Body of pancreas (tissue), 4 donors: ENCODE data around the gene LPAR2. TPM values are rescaled to one million over a fixed set of nuclear protein-coding genes. Genes with fewer than 3 reads are reported as not detected.

Source experiments
- ATAC-seq: fragments of 150-250 bp; one replicate; pipeline ENCODE4 v1.9.1; 2016
- DNase-seq, 4 donors: peaks; one replicate each; pipeline ENCODE4 v3.0.0-alpha.2; 2019
- H3K27ac ChIP-seq, 4 donors: fragments of 200-600 bp; sonication (generic); 1 replicate in 3 of 4; 2 replicates in 1 of 4; pipeline versions ENCODE4 v1.5.1 to v1.6.1; 2016 to 2019; ENCODE audit warnings: mild to moderate bottlenecking in 1 of 4, mixed read lengths in 1 of 4, moderate library complexity in 1 of 4
- H3K27me3 ChIP-seq, 2 donors: fragments of 200-600 bp; sonication (generic); one replicate each; pipeline ENCODE4 v1.6.0; 2016; ENCODE audit warnings: mild to moderate bottlenecking in 1 of 2
- H3K36me3 ChIP-seq, 2 donors: fragments of 200-600 bp; sonication (generic); replicated peaks in 1 of 2; 2 replicates each; pipeline ENCODE4 v1.5.1; 2016; ENCODE audit warnings: low read depth in 2 of 2; ENCODE audit not compliant: insufficient read depth in 1 of 2
- H3K4me1 ChIP-seq: fragments of 200-600 bp; sonication (generic); one replicate; pipeline ENCODE4 v1.6.0; 2016
- H3K4me3 ChIP-seq, 2 donors: fragments of 200-600 bp; sonication (generic); 1 replicate in 1 of 2; 2 replicates in 1 of 2; pipeline ENCODE4 v1.5.1; 2016 to 2019
- H3K9me3 ChIP-seq, 3 donors: fragments of 200-600 bp; sonication (generic); 1 replicate in 2 of 3; 2 replicates in 1 of 3; pipeline ENCODE4 v1.5.1; 2016
- CTCF ChIP-seq, 7 experiments: fragments of 450-650 bp in 4 of 7; fragments of 200-600 bp in 3 of 7; sonication (generic) in 3 of 7; IDR thresholded peaks; one replicate each; pipeline ENCODE4 v1.5.1; 2016 to 2019; ENCODE audit warnings: antibody characterized with exemption in 7 of 7
- POLR2A ChIP-seq, 3 donors: fragments of 450-650 bp; IDR thresholded peaks; one replicate each; pipeline ENCODE4 v1.6.1; 2016; ENCODE audit warnings: antibody characterized with exemption in 3 of 3, mild to moderate bottlenecking in 2 of 3
- WGBS, 2 donors: methylation state at CpG; one replicate each; pipeline ENCODE4 v1.1.5; 2017; 5-methylcytosine and 5-hydroxymethylcytosine counted together
- intact Hi-C: fragments of 100-400 bp; cut with DNase I; formaldehyde crosslinking; loops from one replicate; pipeline ENCODE4 v1.15.1; 2023
- total RNA-seq, 2 donors: library from RNA; depleted of rRNA; stranded (reverse); fragments of >200 nt; gene quantifications; one replicate each; pipeline ENCODE4 v1.1.0, GENCODE V29; 2016

The LPAR2 gene
- total RNA-seq, 2 donors from 2014 or later = 14.3 to 20.8 TPM

DNA sequence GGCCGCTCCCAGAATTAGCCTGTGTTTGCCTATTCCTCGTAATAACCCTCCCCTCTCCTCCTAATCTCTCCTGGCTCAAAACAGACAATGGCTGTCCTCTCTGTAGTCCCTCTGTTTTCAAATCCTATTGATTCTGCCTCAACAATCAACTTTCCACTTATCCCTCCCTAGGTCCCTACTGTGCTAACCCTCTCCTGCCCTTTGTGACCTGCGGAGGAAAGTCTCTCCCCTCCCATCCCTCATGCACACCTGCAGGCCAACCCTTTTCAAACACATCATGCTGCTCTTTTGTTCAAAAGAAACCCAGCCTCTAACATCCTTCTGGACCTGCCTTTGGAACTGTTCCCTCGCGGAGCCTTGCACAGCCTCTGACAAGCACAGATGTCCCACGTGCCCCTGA lies 52.6 kb downstream of the LPAR2 start:
- no peak for DNase-seq
- H3K4me3 ChIP-seq = no peak overlapping the region
- no peaks in the 10 kb centered on the region for H3K4me1 ChIP-seq
- WGBS, 2 donors = 59 to 73% methylated on average over 6 of the region's 6 CpGs
- H3K27me3 ChIP-seq = no peaks in the 10 kb centered on the region
- intact Hi-C loops = no loop called here
- no peaks in the 10 kb centered on the region for H3K36me3 ChIP-seq
- no peak overlapping the region for H3K27ac ChIP-seq
- no peaks in the 10 kb centered on the region for H3K9me3 ChIP-seq
- no peak for TF ChIP-seq CTCF (IDR thresholded peaks at IDR 0.05)
- TF ChIP-seq POLR2A (IDR thresholded peaks at IDR 0.05) = no peak
- no peak for ATAC-seq

Other genes with a start within 250 kb of the LPAR2 start
- gene GATAD2A, start 222.5 kb downstream of the LPAR2 start, total RNA-seq = 10 to 100 TPM; 30.0 to 35.8 TPM
- gene TSSK6, start 112.7 kb downstream of the LPAR2 start, total RNA-seq = 1 to 10 TPM; 2.1 to 2.6 TPM
- 10 to 100 TPM; 32.0 to 38.4 TPM for gene NDUFA13, start 112.0 kb downstream of the LPAR2 start, total RNA-seq
- 10 to 100 TPM in 1 of 2 donors, 1 to 10 TPM in 1; 2.6 to 11.2 TPM for gene YJEFN3, start 99.3 kb downstream of the LPAR2 start, total RNA-seq
- under 1 TPM in 1 of 2 donors, not detected in 1; 0.66 TPM for gene CILP2, start 90.0 kb downstream of the LPAR2 start, total RNA-seq
- gene PBX4, start 9.5 kb downstream of the LPAR2 start, total RNA-seq = 1 to 10 TPM; 1.6 to 8.2 TPM
- 10 to 100 TPM in 1 of 2 donors, 1 to 10 TPM in 1; 3.6 to 20.1 TPM for gene GMIP, start 15.4 kb upstream of the LPAR2 start, total RNA-seq
- gene ATP13A1, start 35.5 kb upstream of the LPAR2 start, total RNA-seq = 100 to 1,000 TPM in 1 of 2 donors, 10 to 100 TPM in 1; 38.7 to 570 TPM
- gene ZNF101, start 40.6 kb upstream of the LPAR2 start, total RNA-seq = 1 to 10 TPM; 5.3 to 6.7 TPM
- 1 to 10 TPM; 5.3 to 6.7 TPM for gene ZNF14, start 104.9 kb upstream of the LPAR2 start, total RNA-seq
- gene ZNF506, start 193.5 kb upstream of the LPAR2 start, total RNA-seq = 10 to 100 TPM; 20.0 to 30.0 TPM
- gene ZNF253, start 237.7 kb upstream of the LPAR2 start, total RNA-seq = 1 to 10 TPM; 7.6 to 8.8 TPM